Upper lobe of left lung (tissue), 4 donors: ENCODE data around the gene HOXC5.

ENCODE experiments used
- CTCF ChIP-seq, 6 experiments: fragments of 450-650 bp in 4 of 6; fragments of 200-600 bp in 2 of 6; sonication (generic) in 2 of 6; IDR thresholded peaks; one replicate each; pipeline ENCODE4 v1.5.1; 2016 to 2019; ENCODE audit warnings: antibody characterized with exemption in 6 of 6
- POLR2AphosphoS5 ChIP-seq, 2 donors: sonication (generic); formaldehyde crosslinking; IDR thresholded peaks; one replicate each; pipeline ENCODE4 v1.5.1; 2017; ENCODE audit warnings: antibody characterized with exemption in 2 of 2

GRCh38 chr12:54028314-54029201 lies 4.3 kb upstream of the HOXC5 start, which contains the start of gene HOXC6:
- no peak for TF ChIP-seq CTCF (IDR thresholded peaks at IDR 0.05)
- no peak for TF ChIP-seq POLR2AphosphoS5 (IDR thresholded peaks at IDR 0.05)
